ENCODE measurements around the gene ERVK3-1.
"Not testable (repeated sequence)": the region's sequence is repeated elsewhere in the genome, so short reads cannot be mapped to it uniquely, and the experiment has no call there.

DNA sequence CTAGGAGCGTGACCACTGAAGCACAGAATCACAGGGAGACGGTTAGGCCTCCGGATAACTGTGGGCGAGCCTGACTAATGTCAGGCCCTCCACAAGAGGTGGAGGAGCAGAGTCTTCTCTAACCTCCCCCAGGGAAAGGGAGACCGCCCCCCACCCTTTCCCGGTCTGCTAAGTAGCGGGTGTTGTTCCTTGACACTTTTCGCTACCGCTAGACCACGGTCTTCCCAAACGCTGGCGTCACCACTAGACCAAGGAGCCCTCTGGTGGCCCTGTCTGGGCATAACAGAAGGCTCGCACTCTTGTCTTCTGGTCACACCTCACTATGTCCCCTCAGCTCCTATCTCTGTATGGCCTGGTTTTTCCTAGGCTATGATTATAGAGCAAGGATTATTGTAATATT lies 5.5 kb downstream of the ERVK3-1 start:
- not testable (repeated sequence) for TF ChIP-seq POLR2A (IDR thresholded peaks at IDR 0.05; ENCODE audit: low read length); GATA1 (IDR thresholded peaks at IDR 0.05; ENCODE audit: low read depth, low read length)
